T-cell (primary cell): ENCODE measurements around the gene SWSAP1. TPM values are rescaled to one million over a fixed set of nuclear protein-coding genes. Genes with fewer than 3 reads are reported as not detected.
A peak's percentile ranks its signal among the peaks of the same experiment; 100 is the strongest.
"Not testable (repeated sequence)": the region's sequence is repeated elsewhere in the genome, so short reads cannot be mapped to it uniquely, and the experiment has no call there.

ENCODE experiments used
- ATAC-seq, 4 experiments: fragments of 200-7000 bp in 3 of 4; fragments of 150-1000 bp in 1 of 4; cut with Tn5 transposase; replicated peaks in 1 of 4; 1 replicate in 3 of 4; 2 replicates in 1 of 4; pipeline ENCODE4 v1.10.0; 2021; ENCODE audit warnings: moderate library complexity in 3 of 4, mild to moderate bottlenecking in 2 of 4, moderate number of reproducible peaks in 1 of 4
- CTCF ChIA-PET, 2 donors: fragments of 300-600 bp; sonication (Branson Sonifier 250); formaldehyde crosslinking; loops; one replicate each; lab custom pipeline; 2022; ENCODE audit warnings: antibody characterized with exemption in 2 of 2; lab: Charles Lee
- POLR2A ChIA-PET, 2 donors: fragments of 300-600 bp; sonication (Branson Sonifier 250); formaldehyde crosslinking; loops; one replicate each; lab custom pipeline; 2022; ENCODE audit warnings: antibody characterized with exemption in 2 of 2; lab: Charles Lee
- DNase-seq, 35 experiments: peaks; one replicate each; pipeline versions ENCODE4 v3.0.0 to v3.0.0-alpha.2; 2013 to 2023
- H3K27ac ChIP-seq: one replicate; pipeline ENCODE4 v1.5.1; 2013; ENCODE audit warnings: low read length
- H3K27me3 ChIP-seq, 2 experiments: replicated peaks in 1 of 2; 1 replicate in 1 of 2; 2 replicates in 1 of 2; pipeline versions ENCODE4 v1.6.1 to v1.7.0; 2013; ENCODE audit warnings: low read length in 1 of 2, mixed read lengths in 1 of 2; ENCODE audit not compliant: control insufficient read depth in 2 of 2, insufficient read depth in 2 of 2; ENCODE audit errors: extremely low read depth in 1 of 2
- H3K36me3 ChIP-seq, 2 donors: 1 replicate in 1 of 2; 2 replicates in 1 of 2; pipeline versions ENCODE4 v1.6.1 to v1.7.0; 2013; ENCODE audit warnings: low read length in 1 of 2; ENCODE audit not compliant: control insufficient read depth in 2 of 2, insufficient read depth in 1 of 2; ENCODE audit errors: extremely low read depth in 1 of 2
- H3K4me1 ChIP-seq, 2 experiments: 1 replicate in 1 of 2; 2 replicates in 1 of 2; pipeline versions ENCODE4 v1.6.1 to v1.7.0; 2013; ENCODE audit warnings: low read length in 2 of 2, mixed read lengths in 1 of 2; ENCODE audit not compliant: insufficient read depth in 2 of 2, control insufficient read depth in 1 of 2; ENCODE audit errors: extremely low read depth in 1 of 2
- H3K4me3 ChIP-seq, 2 donors: 1 replicate in 1 of 2; 2 replicates in 1 of 2; pipeline versions ENCODE4 v1.5.1 to v1.7.0; 2013; ENCODE audit warnings: mild to moderate bottlenecking in 2 of 2, low read length in 1 of 2, moderate library complexity in 1 of 2; ENCODE audit not compliant: control insufficient read depth in 1 of 2; ENCODE audit errors: extremely low read depth in 1 of 2
- H3K9me3 ChIP-seq: 2 replicates; pipeline ENCODE4 v1.7.0; 2013
- H3K27ac Mint-ChIP-seq, 2 donors: one replicate each; pipeline ENCODE4 v1.8.0; 2020 to 2021; ENCODE audit warnings: mild to moderate bottlenecking in 2 of 2, mixed read lengths in 2 of 2
- H3K27me3 Mint-ChIP-seq, 2 donors: one replicate each; pipeline ENCODE4 v1.8.0; 2021 to 2022; ENCODE audit warnings: mixed read lengths in 2 of 2
- H3K36me3 Mint-ChIP-seq: one replicate; pipeline ENCODE4 v1.8.0; 2021; ENCODE audit warnings: mixed read lengths
- H3K4me1 Mint-ChIP-seq, 3 donors: one replicate each; pipeline ENCODE4 v1.8.0; 2020 to 2022; ENCODE audit warnings: mixed read lengths in 3 of 3, mild to moderate bottlenecking in 1 of 3
- H3K4me3 Mint-ChIP-seq, 3 donors: one replicate each; pipeline ENCODE4 v1.8.0; 2020 to 2022; ENCODE audit warnings: mild to moderate bottlenecking in 3 of 3, mixed read lengths in 3 of 3, moderate library complexity in 3 of 3
- H3K9me3 Mint-ChIP-seq, 3 donors: one replicate each; pipeline ENCODE4 v1.8.0; 2020 to 2022; ENCODE audit warnings: mixed read lengths in 3 of 3
- WGBS: methylation state at CpG from one replicate; pipeline ENCODE4 v1.1.5; 2013; ENCODE audit warnings: missing lambda C conversion rate; ENCODE audit not compliant: insufficient coverage; 5-methylcytosine and 5-hydroxymethylcytosine counted together
- total RNA-seq, 35 experiments: library from RNA in 6 of 35; stranded (reverse) in 6 of 35; fragments of 120-200 nt in 1 of 35; gene quantifications; one replicate each; pipeline versions ENCODE4 v1.2.1 to v1.2.4 and lab custom pipeline; 2013 to 2026

The SWSAP1 gene
- total RNA-seq, 5 donors from 2014 or later (not counting 1 experiment from before 2014, with no cell fraction given), result 1.6 to 5.5 (median 4.3) TPM

DNA sequence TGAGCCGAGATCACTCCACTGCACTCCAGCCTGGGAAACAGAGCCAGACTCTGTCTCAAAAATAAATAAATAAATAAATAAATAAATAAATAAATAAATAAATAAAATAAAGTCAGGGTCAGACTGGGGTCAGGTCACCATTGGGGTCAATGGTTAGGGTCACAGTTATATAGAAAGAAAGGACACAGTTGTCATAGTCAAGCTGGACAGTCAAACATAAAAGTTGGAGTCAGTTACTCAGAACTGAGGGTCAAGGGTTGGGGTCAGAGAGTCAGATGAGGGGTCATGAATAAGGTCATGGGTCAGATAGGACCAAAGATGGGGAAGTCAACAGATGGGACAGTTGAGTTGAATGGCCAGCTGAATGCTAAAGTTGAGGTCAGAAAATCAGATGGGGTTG is 26.3 kb downstream of the SWSAP1 start:
- H3K9me3 ChIP-seq, result no peaks in the 10 kb centered on the region
- POLR2A ChIA-PET, result no interaction called here
- no peak overlapping the region for H3K27ac Mint-ChIP-seq
- no peaks in the 10 kb centered on the region for H3K9me3 Mint-ChIP-seq
- no peak overlapping the region for H3K4me3 ChIP-seq
- no peaks in the 10 kb centered on the region for H3K36me3 Mint-ChIP-seq
- peaks cover 0 to 2% of the 10 kb centered on the region in 2 experiments for H3K4me1 ChIP-seq
- H3K4me1 Mint-ChIP-seq, result no peaks in the 10 kb centered on the region
- H3K4me3 Mint-ChIP-seq, result no peak overlapping the region
- no peaks in the 10 kb centered on the region for H3K36me3 ChIP-seq
- H3K27me3 ChIP-seq, result peaks cover 0 to 20% of the 10 kb centered on the region in 2 experiments
- H3K27ac ChIP-seq, result no peak overlapping the region
- ATAC-seq (no peak), DNase-seq (no peak)
- CTCF ChIA-PET, result no interaction called here
- peaks cover 0 to 2% of the 10 kb centered on the region in 2 donors for H3K27me3 Mint-ChIP-seq
- WGBS, result no CpG with 5 or more reads among the region's 1 CpG

DNA sequence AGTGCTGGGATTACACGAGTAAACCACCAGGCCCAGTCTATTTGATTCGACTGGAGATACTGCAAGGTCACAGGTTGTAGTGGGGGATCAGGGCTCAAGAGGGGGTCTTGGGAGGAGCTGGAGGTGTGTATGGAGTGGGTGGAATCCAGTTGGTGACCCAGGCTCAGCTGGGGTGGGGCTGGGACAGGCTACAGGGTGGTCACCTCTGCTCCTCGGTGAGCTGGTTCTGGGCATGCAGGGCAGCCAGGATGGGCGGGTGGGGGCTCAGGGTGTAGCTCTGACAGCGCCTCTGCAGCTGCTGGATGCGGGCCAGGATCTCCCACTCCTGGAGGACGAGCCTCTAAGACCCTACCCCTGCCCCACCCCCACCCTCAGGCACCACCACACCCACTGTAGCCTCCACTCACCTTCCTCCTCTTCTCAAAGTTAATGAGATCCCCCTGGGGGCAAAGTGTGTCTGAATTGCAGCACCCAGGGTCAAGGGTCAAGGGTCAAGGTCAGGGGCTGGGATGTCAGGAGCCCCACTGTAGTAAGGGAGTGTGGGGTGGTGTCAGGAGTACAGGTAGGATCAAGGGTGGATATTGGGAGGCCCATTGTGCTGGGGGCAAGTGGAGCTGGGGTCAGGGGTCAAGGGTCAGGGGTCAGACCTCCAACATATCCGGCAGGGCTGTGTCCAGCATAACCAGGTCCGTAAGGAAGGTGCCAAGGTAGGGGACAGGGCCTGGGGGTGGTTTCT is 27.5 kb downstream of the SWSAP1 start:
- ATAC-seq, result no peak
- Histone ChIP-seq H3K4me3 (no peak overlapping the region), H3K9me3 (no peaks in the 10 kb centered on the region), H3K27ac (no peak overlapping the region), H3K36me3 (no peaks in the 10 kb centered on the region), H3K4me1 (peaks cover 0 to 7% of the 10 kb centered on the region in 2 experiments), H3K27me3 (peaks cover 0 to 30% of the 10 kb centered on the region in 2 experiments)
- H3K27me3 Mint-ChIP-seq, result peaks cover under 1 to 7% of the 10 kb centered on the region in 2 donors
- no peak overlapping the region for H3K4me3 Mint-ChIP-seq
- POLR2A ChIA-PET, result interaction anchor here in 1 of 2 donors (0.7 kb wide), 2 partner anchors 10 to 1536 kb away, joined by 4 to 6 read pairs; partner anchors contain the start of gene CALR
- H3K36me3 Mint-ChIP-seq, result no peaks in the 10 kb centered on the region
- H3K9me3 Mint-ChIP-seq, result no peaks in the 10 kb centered on the region
- H3K4me1 Mint-ChIP-seq, result no peaks in the 10 kb centered on the region
- no peak overlapping the region for H3K27ac Mint-ChIP-seq
- CTCF ChIA-PET, result no interaction called here
- DNase-seq, result no peak
- 65% methylated on average over 6 of the region's 9 CpGs for WGBS

DNA sequence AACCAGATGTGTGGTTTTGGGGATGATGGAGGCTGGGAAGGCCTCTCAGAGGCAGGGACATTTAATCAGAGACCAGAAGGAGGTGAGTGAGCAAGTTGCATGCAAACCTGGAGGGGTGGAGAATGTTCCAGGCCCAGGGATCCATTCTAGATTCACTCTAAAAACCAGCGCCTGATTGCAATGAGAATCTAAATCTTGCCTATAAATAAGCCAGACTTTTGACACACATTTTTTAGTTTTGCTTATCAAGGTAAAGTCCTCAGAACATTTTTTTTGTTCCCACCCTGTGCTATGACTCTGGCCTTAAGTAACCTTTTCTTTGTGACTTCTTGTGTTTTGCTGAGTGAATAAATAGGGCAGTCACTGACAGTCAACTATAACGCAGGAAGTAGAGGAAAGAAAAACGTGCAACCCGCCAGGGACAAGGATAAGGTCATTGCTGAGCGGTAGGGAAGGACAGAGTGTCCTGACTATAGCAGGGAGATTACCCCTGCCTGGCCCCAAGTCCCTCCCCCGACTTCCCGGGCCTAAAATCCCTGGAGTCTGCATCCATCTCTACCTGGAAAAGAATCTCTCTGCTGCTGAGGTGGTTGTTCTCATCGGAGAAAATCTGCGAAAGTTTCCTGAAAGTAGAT is 30.2 kb downstream of the SWSAP1 start:
- CTCF ChIA-PET, result no interaction called here
- DNase-seq (no peak), ATAC-seq (no peak)
- no peaks in the 10 kb centered on the region for H3K9me3 Mint-ChIP-seq
- H3K27ac Mint-ChIP-seq, result no peak overlapping the region
- H3K36me3 Mint-ChIP-seq, result no peaks in the 10 kb centered on the region
- Histone ChIP-seq H3K4me3 (no peak overlapping the region), H3K27ac (no peak overlapping the region), H3K9me3 (no peaks in the 10 kb centered on the region), H3K4me1 (peaks cover 0 to 7% of the 10 kb centered on the region in 2 experiments), H3K36me3 (no peaks in the 10 kb centered on the region), H3K27me3 (peaks cover 4 to 42% of the 10 kb centered on the region in 2 experiments)
- no peaks in the 10 kb centered on the region for H3K4me1 Mint-ChIP-seq
- peaks cover 9 to 20% of the 10 kb centered on the region in 2 donors for H3K27me3 Mint-ChIP-seq
- no peak overlapping the region for H3K4me3 Mint-ChIP-seq
- 82% methylated on average over 3 of the region's 9 CpGs for WGBS
- POLR2A ChIA-PET, result no interaction called here

DNA sequence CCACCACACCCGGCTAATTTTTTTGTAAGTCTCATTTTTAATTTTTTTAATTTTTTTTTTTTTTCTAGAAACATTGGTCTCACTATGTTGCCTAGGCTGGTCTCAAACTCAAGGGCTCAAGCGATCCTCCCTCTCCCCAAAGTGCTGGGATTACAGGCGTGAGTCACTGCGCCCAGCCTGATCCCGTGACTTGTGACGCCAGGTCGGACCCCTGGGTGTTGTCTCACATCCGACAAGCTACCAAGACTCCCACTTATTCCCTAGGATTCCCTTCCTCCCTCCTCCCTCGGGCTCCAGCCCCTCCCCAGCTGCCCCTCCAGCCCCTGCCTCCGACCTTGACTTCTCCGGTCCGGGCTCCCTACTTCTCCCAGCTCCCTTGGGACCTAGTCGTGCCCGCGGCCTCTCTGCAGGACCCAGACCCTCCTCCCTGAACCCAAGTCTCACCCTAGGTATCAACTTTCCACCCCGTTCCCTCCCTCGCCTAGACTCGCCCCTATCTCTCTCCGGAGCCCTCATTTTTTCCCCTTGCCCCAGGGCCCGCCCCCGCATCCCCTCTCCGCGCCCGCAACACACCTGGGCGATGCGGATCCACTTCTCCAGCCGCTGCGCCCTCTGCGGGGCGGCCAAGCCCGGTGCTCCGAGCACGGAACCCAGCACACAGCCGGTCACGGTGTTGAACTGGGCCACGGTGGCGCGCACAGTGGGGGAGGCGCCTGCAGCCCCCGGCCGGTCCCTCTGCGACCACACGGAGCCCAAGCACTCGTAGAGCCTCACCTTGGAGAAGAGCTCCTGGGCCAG is 31.6 kb downstream of the SWSAP1 start:
- H3K4me1 Mint-ChIP-seq, result no peaks in the 10 kb centered on the region
- CTCF ChIA-PET, result interaction anchor here (0.6 to 2.7 kb wide), 6 partner anchors 23 to 1827 kb away, joined by 3 to 14 read pairs (median 4); no protein-coding TSS in a partner anchor

DNA sequence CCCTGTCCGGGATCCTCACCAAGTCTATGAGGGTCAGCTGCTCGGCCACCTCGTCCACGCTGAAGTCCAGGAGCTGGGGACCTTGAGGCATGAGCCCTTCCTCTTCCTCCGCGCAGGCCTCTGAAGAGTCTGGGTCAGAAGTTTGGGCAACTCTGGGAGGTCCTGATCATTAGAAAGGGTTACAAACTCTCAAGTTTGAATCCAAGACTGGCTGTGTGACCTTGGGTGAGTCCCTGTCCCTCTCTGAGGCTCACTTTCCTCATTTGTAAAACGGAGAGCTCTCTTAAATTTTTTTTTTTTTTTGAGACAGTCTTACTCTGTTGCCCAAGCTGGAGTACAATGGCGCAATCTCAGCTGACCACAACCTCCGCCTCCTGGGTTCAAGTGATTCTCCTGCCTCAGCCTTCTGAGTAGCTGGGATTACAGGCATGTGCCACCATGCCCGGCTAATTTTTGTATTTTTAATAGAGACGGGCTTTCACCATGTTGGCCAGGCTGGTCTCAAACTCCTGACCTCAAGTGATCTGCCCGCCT is 32.3 kb downstream of the SWSAP1 start:
- H3K27ac ChIP-seq, H3K9me3 ChIP-seq, H3K4me3 ChIP-seq, H3K27ac Mint-ChIP-seq, H3K36me3 Mint-ChIP-seq, ATAC-seq, H3K4me3 Mint-ChIP-seq, DNase-seq, H3K4me1 Mint-ChIP-seq, H3K4me1 ChIP-seq, H3K9me3 Mint-ChIP-seq, H3K36me3 ChIP-seq: not testable (repeated sequence)
- POLR2A ChIA-PET, result interaction anchor here in 1 of 2 donors (0.7 kb wide), 1 partner anchor 15 kb away, joined by 3 read pairs; no protein-coding TSS in a partner anchor
- peaks cover 4 to 54% of the 10 kb centered on the region in 2 experiments for H3K27me3 ChIP-seq
- CTCF ChIA-PET, result interaction anchor here (0.6 to 2.7 kb wide), 4 partner anchors 11 to 26 kb away, joined by 3 to 14 read pairs (median 4); no protein-coding TSS in a partner anchor
- peaks cover 9 to 24% of the 10 kb centered on the region in 2 donors for H3K27me3 Mint-ChIP-seq
- WGBS, result 81% methylated on average over 10 of the region's 12 CpGs

More for the DNA sequence above, 31.6 kb downstream of the SWSAP1 start:
- POLR2A ChIA-PET, result interaction anchor here in 1 of 2 donors (0.7 kb wide), 1 partner anchor 14 kb away, joined by 3 read pairs; no protein-coding TSS in a partner anchor
- peaks cover 0 to 7% of the 10 kb centered on the region in 2 experiments for H3K4me1 ChIP-seq
- no peaks in the 10 kb centered on the region for H3K9me3 ChIP-seq
- no peaks in the 10 kb centered on the region for H3K36me3 ChIP-seq
- H3K27ac ChIP-seq, result no peak overlapping the region
- DNase-seq, result peak in 9 of 35 experiments; percentile 10 to 50 (median 34)
- peak; percentile 50 to 76 (median 54) for ATAC-seq
- no peak overlapping the region for H3K4me3 ChIP-seq
- no peak overlapping the region for H3K27ac Mint-ChIP-seq
- WGBS, result 44% methylated on average over 34 of the region's 44 CpGs
- H3K27me3 ChIP-seq, result peaks cover 4 to 47% of the 10 kb centered on the region in 2 experiments
- no peak overlapping the region for H3K4me3 Mint-ChIP-seq
- H3K36me3 Mint-ChIP-seq, result no peaks in the 10 kb centered on the region
- no peaks in the 10 kb centered on the region for H3K9me3 Mint-ChIP-seq
- peaks cover 9 to 21% of the 10 kb centered on the region in 2 donors for H3K27me3 Mint-ChIP-seq
